HG02973 (cell line): ENCODE results near the gene RITA1.

Experiments used
- ATAC-seq: cut with Tn5 transposase; IDR thresholded peaks from one replicate; pipeline ENCODE4 v1.9.1; 2021; ENCODE audit warnings: moderate library complexity; ENCODE audit not compliant: unreplicated experiment

Gene RITA1

DNA sequence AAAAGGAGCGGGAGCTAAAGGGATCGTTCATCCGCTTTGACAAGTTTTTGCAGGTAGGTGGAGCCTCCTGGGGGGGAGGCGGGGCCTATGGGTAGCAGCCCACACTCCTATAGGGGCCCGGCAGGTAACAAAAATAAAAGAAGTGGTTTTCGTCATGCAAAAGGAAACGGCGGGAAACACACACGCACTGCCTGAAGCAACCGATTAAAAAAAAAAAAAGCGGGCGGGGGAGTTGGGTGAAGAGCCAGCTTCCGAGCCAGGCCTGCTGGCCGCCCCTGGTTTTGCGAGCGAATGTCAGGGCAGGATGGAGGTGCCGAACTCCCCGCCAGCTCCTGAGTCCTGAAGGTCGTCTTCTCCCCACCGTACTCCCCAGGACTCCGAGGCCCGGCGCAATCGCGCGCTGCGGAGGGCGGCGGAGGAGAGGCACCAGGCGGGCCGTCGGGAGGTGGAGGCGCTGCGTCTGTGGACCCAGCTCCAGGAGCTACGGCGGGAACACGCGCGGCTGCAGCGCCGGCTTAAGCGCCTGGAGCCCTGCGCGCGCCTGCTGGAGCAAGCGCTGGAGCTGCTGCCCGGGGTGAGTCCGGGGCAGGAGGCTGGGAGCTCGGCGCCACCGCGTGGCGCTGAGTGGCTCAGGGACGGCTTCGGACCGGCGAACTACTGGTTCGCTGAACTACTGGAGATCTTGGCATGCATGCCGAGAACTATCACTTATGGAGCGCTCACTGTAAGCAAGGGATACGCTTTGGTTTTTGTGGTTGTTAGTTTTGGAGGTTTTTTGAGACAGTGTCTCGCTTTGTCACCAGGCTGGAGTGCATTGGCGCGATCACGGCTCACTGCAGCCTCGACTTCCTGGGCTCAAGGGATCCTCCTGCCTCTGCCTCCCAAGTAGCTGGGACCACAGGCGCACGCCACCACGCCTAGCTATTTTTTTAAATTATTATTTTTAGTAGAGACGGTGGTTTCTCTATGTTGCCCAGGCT, 32.4 kb upstream of the RITA1 start:
- ATAC-seq: peak; percentile 53

DNA sequence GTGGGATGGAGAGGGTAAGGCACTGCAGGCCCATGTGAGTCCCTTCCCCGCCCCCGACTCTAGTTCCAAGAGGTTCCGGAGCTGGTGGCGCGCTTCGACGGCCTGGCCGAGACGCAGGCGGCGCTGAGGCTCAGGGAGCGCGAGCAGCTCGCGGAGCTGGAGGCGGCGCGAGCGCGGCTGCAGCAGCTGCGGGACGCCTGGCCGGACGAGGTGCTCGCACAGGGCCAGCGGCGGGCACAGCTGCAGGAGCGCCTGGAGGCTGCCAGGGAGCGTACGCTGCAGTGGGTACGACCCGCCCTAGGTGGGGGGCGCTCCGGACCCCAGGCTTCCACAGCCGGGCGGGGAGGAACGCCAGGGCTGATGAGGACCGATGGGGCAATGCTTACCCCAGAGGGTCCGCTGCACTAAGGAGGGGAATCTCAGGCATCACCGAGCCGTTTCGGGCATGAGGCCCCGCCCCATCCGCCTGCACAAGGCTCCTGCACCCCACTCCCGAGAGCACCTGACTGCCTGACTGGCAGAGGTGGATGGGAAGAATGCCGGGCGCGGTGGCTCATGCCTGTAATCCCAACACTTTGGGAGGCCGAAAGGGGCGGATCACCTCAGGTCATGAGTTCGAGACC, 31.1 kb upstream of the RITA1 start:
- no peak for ATAC-seq

DNA sequence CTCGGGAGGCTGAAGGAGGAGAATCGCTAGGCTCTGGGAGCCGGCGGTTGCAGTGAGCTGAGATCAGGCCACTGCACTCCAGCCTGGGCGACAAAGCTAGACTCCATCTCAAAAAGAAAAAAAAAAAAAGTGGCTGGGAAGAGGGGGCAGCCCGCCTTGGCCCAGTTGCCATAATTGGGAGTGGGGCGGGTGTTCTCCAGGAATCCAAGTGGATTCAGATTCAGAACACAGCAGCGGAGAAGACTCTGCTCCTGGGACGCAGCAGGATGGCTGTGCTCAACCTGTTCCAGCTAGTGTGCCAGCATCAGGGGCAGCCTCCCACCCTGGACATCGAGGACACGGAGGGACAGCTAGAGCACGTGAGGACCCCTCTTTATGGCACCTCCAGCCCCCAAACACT, 30.5 kb upstream of the RITA1 start:
- ATAC-seq: no peak

DNA sequence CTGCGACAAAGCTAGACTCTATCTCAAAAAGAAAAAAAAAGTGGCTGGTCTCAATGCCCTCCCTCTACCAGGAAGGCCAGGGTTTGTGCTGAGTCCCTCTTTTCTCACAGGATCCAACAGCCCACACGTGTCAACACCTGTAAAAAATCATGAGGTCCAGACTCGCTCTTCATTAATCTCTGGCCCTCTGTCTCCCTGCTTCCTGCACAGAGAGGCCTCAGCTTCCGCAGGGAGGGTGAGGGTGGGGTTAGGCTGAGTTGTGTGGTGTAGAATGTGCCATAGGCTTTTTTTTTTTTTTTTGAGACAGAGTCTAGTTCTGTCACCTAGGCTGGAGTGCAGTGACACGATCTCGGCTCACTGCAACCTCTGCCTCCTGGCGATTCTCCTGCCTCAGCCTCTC, 29.9 kb upstream of the RITA1 start:
- no peak for ATAC-seq

DNA sequence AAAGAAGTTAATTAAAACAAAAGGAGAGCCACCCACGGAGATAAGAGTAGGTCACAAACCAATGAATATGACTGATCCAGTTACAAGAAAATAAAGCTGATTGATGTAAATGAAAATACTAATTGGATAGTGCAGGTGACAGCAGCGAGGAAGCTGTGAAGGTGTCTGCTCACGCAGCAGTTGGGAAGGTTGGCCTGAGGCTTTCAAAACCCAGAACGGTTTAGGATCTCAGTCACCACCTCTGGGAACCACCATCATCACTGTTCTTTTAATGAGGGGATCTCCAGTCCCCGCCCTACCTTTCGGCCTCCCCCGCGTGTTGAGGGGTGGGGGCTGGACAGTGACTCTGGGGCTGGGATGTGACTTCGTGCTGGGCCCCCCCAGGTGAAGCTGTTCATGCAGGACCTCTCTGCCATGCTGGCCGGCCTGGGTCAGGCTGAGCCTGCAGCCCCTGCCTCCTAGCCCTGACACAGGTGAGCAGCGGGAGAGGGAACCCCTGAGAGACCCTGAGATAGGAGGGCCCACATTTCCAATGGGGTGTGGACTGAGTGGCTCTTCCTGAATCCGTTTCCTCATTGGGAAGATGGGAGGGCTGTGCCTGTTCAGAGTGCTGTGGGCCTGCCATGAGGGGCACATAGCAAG, 28.2 kb upstream of the RITA1 start:
- ATAC-seq: no peak

DNA sequence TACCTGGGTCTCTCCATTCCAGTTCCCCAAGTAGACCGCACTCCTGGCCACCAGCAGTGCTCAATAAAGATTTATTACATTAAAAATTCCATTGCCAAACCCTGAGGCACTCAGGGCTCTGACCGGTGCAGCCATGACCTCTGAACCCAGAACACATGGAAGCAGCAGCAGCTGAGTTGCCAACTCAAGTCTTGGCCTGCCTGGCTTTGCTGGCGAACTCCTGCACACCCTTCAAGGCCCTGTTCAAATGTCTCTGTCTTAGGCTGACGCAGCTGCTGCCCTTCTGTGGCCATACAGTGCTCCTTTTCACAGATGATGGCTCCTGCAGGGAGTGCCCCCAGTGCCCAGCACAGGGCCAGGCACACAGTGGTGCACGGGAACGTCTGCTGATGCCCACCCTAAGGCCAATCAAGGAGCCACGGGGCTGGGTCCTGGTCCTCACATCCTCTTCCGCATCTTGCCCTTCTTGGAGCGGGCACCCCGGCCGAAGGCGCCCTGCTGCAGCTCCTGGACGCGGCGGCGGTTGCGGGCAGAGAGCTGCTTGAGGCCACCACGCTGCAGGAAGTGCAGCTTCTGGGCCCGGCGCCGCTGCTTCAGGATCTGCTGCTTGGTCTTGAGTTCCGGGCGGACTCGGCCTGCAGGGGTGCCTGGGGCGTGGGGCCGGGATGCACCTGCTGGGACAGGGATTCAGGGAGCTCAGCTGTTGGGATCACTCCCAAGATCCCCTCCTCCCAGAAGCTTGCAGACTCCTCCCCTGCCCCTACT, 26.9 kb upstream of the RITA1 start:
- no peak for ATAC-seq

DNA sequence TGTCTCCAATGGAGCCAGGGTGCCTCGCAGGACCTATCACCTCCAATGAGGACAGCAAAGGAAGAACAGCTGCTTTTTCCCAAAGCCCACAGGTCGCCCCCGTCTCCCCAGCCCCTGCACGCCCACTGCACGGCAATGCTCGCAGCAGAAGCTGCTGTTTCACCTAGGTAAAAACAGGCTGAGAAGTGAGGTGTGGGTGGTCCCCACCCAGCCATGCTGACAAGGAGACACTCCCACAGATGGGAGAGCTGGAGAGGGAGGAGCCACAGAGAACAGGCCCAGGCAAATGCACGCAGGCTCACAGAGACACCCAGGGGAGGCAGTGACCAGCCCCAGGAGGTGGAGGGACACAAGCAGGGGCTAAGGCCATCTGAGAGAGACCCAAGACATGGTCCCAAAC, 25.6 kb upstream of the RITA1 start:
- ATAC-seq: no peak

DNA sequence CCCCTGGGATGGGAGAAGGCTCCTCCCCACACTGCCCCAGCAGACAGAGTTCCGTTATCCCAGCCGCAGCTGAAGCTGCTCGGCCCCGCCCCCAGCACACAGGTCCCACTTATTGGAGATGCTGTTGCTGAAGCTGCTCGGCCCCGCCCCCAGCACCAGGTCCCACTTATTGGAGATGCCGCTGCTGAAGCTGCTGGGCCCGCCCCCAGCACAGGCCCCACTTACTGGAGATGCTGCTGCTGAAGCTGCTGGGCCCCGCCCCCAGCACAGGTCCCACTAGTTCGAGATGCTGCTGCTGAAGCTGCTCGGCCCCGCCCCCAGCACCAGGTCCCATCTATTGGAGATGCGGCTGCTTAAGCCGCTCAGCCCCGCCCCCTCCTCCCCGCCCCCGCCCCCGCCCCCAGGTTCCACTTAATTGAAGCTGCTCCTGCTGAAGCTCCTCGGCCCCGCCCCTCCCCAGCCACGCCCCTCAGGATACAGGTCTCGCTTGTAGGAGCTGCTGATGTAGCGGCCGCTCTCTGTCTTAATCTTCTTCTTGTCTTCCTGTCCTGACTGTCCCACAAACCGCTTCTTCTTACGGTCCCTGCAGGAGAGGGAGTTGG, 24.0 kb upstream of the RITA1 start:
- no peak for ATAC-seq

DNA sequence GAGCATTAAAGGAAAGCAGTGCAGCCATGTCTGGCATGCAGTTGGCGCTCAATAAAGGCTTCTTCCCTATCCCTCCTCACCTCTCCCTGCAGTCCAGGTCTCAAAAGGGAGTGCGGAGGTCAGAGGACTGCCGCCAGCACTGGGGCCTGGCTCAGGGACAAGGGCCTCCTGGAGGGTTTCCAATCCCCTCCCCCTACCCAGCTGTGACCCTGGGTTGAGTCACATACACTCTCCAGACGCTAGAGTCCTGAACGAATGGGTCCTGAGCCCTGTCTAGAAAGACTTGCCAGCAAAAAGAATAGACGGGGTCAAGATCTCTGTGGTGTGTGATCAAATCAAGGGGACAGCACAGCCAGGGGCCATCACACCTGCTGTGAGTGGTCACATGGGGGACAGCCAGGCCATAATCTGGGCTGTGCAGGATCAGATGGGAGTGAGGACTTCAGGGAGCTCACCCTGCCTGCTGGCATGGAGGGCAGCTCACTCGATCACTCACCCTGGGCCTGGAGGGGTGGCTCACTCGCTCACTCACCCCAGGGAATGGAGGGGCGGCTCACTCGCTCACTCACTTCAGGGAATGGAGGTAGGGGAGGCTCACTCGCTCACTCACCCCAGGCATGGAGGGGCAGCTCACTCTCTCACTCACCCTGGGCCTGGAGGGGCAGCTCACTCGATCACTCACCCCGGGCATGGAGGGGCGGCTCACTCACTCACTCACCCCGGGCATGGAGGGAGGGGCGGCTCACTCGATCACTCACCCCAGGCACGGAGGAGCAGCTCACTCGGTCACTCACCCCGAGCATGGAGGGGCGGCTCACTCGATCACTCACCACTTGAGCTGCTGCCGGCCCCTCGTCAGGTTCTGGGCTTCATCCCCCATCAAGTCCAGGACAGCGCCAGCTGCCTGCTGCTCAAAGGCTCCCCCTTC, 23.2 kb upstream of the RITA1 start:
- no peak for ATAC-seq

DNA sequence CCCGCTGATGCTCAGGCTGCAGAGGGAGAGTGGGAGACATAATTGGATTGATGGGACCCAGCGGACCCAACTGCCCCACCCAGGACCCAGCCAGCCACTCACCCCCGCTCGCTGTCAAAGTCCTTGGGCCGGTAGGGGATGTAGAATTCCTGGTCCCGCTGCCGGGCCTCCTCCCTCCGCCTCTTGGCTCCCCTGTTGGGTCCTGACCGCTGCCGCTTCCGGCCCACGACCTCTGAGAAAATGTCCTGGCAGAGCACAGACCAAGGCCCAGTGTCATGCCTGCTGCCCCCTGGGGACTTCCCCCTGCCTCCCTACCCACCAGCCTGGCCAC, 22.5 kb upstream of the RITA1 start:
- ATAC-seq: no peak

DNA sequence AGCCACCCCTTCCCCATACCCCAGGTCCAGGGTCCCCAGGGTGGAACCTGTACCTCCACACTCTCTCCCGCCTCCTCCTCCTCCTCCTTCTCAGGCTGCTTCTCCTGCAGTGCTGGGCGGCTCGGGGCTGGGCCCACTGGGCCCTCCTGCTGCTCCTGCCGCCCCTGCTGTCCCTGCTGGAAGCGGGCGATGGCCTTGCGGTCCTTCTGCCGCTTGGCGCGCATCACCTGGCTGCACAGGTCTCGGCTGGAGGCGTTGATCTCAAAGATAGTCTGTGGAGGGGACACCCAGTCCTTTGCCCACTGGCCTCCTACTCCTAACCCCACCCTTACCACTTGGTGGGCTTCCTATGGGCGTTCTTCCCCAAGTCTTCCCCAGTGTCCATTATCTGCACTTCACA, 21.5 kb upstream of the RITA1 start:
- no peak for ATAC-seq

DNA sequence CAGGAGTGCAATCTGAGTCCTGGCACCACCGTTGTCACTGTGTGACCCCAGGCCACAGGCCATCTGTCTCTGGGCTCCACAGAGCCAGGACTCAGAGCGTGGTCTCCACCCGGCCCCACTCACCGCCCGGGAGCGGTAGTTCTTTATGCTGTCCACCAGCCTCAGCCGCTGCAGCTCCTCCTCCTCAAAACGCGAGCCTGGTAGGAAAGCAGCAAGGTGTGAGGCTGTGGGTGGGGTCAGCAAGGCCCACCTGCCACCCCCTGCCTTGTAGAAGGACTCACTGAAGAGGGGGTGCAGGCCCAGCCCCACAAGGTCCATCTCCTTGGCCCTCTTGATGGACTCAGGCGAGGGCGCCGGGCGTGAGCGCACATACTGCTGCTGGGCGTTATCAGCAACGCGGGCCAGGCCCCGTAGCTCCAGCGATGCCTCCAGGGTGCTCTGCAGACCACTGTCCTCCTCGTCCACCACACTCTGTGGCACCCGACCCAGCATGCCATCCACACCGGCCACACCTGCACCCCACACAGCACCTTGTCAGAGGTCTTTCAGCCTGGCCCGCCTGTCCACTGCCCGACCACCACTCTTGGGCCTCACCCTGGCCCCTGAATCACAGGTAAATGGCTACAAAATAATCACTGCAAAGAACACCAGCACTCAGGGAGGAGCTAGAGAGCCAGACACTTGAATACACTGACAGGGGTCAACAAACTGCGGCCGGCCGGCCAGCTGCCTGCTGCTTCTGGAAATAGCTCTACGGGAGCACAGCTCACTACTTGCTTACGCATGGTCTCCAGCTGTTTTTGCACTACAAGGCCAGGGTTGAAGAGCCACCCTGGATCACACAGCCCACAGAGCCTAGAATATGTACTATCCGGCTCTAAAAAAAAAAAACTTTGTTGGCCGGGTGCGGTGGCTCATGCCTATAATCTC, 19.7 kb upstream of the RITA1 start:
- ATAC-seq: no peak

DNA sequence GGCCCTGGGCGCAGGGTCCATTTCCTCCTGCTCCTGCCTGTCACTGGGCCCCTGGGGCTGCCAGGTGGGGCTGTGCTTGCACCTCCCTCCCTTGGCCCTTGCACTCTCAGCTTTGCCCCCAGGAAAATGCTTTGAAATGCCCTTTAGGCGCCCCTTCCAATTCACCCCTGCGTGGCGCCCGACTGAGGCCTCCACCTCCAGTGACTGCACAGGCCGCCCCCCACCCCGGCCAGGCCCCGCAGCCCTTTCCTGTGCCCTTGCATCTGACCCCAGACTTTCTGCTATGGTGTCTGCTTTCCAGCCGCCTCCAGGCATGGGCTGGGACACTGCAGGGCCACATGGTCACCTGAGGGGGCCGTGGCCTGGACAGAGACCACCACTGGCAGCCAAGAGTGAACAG, 17.7 kb upstream of the RITA1 start:
- ATAC-seq: no peak

DNA sequence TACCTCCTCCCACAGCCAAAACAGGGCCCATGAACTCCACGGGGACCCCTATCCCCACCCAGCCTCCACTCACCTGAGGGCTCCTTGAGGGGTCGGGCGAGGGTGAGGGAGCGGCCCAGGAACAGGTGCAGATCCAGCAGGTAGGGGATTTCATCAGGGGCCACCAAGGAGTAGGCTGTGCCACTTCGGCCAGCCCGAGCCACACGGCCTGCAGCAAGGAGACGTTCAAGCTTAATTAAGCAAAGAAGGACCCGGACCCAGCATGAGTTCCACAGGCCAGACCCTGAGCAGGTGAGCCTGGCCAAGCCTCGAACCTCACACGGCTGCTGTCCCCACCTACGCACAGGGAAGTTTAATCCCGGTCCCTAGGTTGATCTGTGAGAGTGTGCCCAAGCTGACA, 15.8 kb upstream of the RITA1 start:
- no peak for ATAC-seq

DNA sequence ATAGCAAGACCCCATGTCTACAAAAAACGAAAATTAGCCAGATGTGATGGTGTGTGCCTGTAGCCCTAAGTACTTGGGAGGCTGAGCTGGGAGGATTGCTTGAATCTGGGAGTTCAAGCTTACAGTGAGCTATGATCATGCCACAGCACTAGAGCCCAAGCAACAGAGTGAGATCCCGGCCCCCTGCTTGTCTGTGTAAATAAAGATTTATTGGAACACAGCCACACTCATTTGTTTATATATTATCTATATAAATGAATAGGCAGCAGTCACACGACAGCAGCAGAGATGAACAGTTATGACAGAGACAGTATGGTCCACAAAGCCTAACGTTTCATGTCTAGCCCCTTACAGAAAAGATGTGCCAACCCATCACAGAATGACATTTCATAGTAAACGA, 15.1 kb upstream of the RITA1 start:
- no peak for ATAC-seq

DNA sequence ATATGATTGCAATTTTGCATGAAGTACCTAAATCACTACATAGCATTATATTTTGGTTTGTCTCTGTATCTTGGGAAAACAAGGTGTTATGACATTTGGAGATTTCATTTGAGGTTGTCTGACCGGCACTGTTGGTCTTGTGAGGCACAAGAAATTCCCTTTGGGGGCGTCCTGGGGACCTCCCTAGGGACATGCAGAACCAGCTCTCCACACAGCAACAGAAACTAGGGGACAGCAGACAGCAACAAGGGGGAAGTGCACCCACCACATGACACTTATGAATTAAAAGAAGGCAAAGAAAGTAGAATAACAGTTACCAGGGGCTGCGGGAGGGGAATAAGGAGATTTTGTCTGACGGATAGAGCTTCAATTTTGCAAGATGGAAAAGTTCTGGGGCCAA, 14.6 kb upstream of the RITA1 start:
- no peak for ATAC-seq

DNA sequence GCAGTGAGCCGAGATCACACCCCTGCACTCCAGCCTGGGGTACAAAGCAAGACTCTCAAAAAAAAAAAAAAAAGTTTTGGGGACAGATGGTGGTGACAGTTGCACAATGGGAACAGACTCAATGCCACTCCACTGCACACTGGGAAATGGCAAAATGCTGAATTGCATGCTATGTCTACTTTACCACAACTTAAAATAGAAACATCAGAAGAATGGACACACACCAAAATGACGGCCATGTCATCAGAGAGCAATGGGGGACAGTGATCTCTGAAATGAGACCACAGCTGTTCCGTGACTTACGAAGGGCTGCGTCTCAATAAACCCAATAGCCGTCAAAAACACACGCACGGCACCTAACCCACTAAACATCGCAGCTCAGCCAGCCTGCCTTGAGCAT, 14.0 kb upstream of the RITA1 start:
- ATAC-seq: no peak

DNA sequence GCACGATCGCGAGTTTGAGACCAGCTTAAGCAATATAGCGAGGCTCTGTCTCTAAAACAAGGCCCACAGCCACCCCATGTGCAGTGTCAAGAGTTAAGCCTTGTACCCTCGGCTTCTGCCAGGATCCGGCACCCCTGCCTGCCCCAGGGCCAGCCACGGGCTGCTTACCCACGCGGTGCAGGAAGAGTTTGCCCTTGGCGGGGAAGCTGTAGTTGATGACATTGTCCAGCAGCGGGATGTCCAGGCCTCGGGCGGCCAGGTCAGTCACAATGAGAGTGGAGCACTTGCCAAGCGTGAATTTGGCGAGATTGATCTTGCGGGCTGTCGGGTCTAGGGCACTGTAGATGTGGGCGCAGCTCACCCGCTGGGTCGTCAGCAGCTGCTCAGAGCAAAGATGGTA, 13.3 kb upstream of the RITA1 start:
- no peak for ATAC-seq
